AG08395 (cell line): ENCODE results near the gene RRP9.
"Not testable (repeated sequence)": the region's sequence is repeated elsewhere in the genome, so short reads cannot be mapped to it uniquely, and the experiment has no call there.

ENCODE experiments used
- DNase-seq: peaks from one replicate; pipeline ENCODE4 v3.0.0; 2012; ENCODE audit warnings: mixed read lengths, low spot score

The RRP9 gene

GRCh38 chr3:51904034-51904823 is 37.5 kb downstream of the RRP9 start:
- no peak for DNase-seq

- DNase-seq: not testable (repeated sequence)
These were observed 39.3 kb downstream of the RRP9 start for GRCh38 chr3:51902361-51902760.

GRCh38 chr3:51900043-51900442 is 41.7 kb downstream of the RRP9 start:
- not testable (repeated sequence) for DNase-seq

GRCh38 chr3:51897391-51897790 is 44.3 kb downstream of the RRP9 start:
- no peak for DNase-seq

GRCh38 chr3:51896607-51897305 is 44.9 kb downstream of the RRP9 start:
- DNase-seq: no peak

GRCh38 chr3:51894939-51895338 is 46.8 kb downstream of the RRP9 start:
- DNase-seq: no peak

- no peak for DNase-seq
These were observed 47.3 kb downstream of the RRP9 start for GRCh38 chr3:51894391-51894790.

- no peak for DNase-seq
These were observed 50.3 kb downstream of the RRP9 start for GRCh38 chr3:51891242-51892039.

- no peak for DNase-seq
These were observed 53.1 kb downstream of the RRP9 start for GRCh38 chr3:51888463-51889105.

- DNase-seq: no peak
These were observed 54.1 kb downstream of the RRP9 start for GRCh38 chr3:51887620-51888019.

- no peak for DNase-seq
These were observed 55.3 kb downstream of the RRP9 start for GRCh38 chr3:51886447-51886846.
